ENCODE results near the gene MYL6.

DNA sequence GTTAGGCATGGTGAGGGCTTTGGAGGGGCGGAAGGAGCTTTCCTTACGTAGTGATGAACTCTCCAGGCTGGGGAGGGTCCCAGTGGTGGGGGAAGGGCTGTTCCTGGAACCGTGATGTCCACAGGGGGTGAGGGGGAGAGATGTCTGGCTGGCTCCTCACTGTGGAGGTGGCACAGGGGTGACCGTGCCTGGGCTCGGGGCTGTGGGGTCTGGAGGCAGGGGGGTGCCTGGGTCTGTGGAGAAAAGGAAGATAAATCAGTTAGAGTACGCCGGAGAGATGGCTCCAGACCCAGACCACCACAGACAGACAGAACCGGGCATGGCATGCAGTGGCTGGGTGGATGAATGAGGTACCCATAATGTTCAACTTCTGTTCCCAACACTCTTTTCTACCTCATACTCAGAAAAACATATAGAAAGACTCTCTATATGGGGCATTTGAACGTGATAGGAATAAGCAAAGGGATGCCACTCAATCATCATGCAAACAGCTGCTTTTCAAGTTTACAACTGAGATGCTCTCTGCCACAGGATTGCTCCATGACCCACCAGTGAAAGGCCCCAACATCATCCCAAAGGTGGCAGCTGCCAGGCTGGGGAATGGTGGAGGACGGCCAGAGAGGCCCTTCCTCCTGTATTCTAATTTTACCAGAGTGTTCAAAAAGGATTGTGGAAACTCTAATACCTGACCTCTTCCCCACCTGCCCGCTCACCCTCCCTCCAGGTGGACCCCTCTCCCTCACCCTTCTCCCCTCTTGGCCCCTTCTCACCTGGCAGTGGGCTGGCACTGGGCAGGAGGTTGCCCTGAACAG lies 5.6 kb downstream of the MYL6 start:
- TF ChIP-seq TARDBP (IDR thresholded peaks at IDR 0.05) (no peak), ELF4 (IDR thresholded peaks at IDR 0.05) (no peak), FOXA1 (IDR thresholded peaks at IDR 0.05) (no peak), SP1 (IDR thresholded peaks at IDR 0.05) (no peak), NFRKB (IDR thresholded peaks at IDR 0.05) (no peak), BHLHE40 (IDR thresholded peaks at IDR 0.05; ENCODE audit: borderline replicate concordance) (no peak)

Data from HEK293T (cell line).